ENCODE measurements around the gene MAF. TPM values are rescaled to one million over a fixed set of nuclear protein-coding genes. Genes with fewer than 3 reads are reported as not detected.

The MAF gene
- polyA plus RNA-seq, 1 experiment = 1.7 TPM

- ChIA-PET CTCF (interaction anchor here (0.5 to 0.6 kb wide), 2 partner anchors 1075 to 1280 kb away, joined by 3 read pairs; no protein-coding TSS in a partner anchor), POLR2A (no interaction called here)
- DNase-seq (ENCODE audit: low read depth) = no peak
- H3K36me3 ChIP-seq (ENCODE audit: control insufficient read depth, insufficient read depth, low read length) = no peaks in the 10 kb centered on the region
- no peaks in the 10 kb centered on the region for H3K27me3 ChIP-seq (ENCODE audit: control insufficient read depth, insufficient read depth, low read length)
- no peak for TF ChIP-seq CTCF (IDR thresholded peaks at IDR 0.05; ENCODE audit: insufficient read depth, low read depth, low read length)
- no peak overlapping the region for H3K4me3 ChIP-seq (ENCODE audit: low read depth, low read length)
Measured at GRCh38 chr16:79557421-79557820, 43.1 kb downstream of the MAF start.

GRCh38 chr16:79554912-79555311, 45.6 kb downstream of the MAF start:
- H3K4me3 ChIP-seq (ENCODE audit: low read depth, low read length) = no peak overlapping the region
- DNase-seq (ENCODE audit: low read depth) = no peak
- H3K36me3 ChIP-seq (ENCODE audit: control insufficient read depth, insufficient read depth, low read length) = no peaks in the 10 kb centered on the region
- ChIA-PET CTCF (interaction anchor here (0.9 kb wide), 1 partner anchor 15 kb away, joined by 3 read pairs; no protein-coding TSS in a partner anchor), POLR2A (no interaction called here)
- no peaks in the 10 kb centered on the region for H3K27me3 ChIP-seq (ENCODE audit: control insufficient read depth, insufficient read depth, low read length)
- no peak for TF ChIP-seq CTCF (IDR thresholded peaks at IDR 0.05; ENCODE audit: insufficient read depth, low read depth, low read length)

- Histone ChIP-seq H3K27me3 (ENCODE audit: control insufficient read depth, insufficient read depth, low read length) (no peaks in the 10 kb centered on the region), H3K4me3 (ENCODE audit: low read depth, low read length) (no peak overlapping the region), H3K36me3 (ENCODE audit: control insufficient read depth, insufficient read depth, low read length) (no peaks in the 10 kb centered on the region)
- DNase-seq (ENCODE audit: low read depth) = no peak
- TF ChIP-seq CTCF (IDR thresholded peaks at IDR 0.05; ENCODE audit: insufficient read depth, low read depth, low read length) = no peak
- CTCF ChIA-PET = no interaction called here
- POLR2A ChIA-PET = no interaction called here
Measured at GRCh38 chr16:79550373-79550772, 50.2 kb downstream of the MAF start.

- no peaks in the 10 kb centered on the region for H3K36me3 ChIP-seq (ENCODE audit: control insufficient read depth, insufficient read depth, low read length)
- DNase-seq (ENCODE audit: low read depth) = no peak
- no peak for TF ChIP-seq CTCF (IDR thresholded peaks at IDR 0.05; ENCODE audit: insufficient read depth, low read depth, low read length)
- CTCF ChIA-PET = no interaction called here
- POLR2A ChIA-PET = no interaction called here
- no peaks in the 10 kb centered on the region for H3K27me3 ChIP-seq (ENCODE audit: control insufficient read depth, insufficient read depth, low read length)
- no peak overlapping the region for H3K4me3 ChIP-seq (ENCODE audit: low read depth, low read length)
Measured at GRCh38 chr16:79547085-79547484, 53.5 kb downstream of the MAF start.

All from BJ (cell line).